Smooth muscle cell of the brain vasculature (primary cell): ENCODE measurements around the gene SUPT3H.

ENCODE experiments used
- DNase-seq: peaks from one replicate; pipeline ENCODE4 v3.0.0-alpha.2; 2012; ENCODE audit warnings: low read depth, low spot score

SUPT3H gene

DNA sequence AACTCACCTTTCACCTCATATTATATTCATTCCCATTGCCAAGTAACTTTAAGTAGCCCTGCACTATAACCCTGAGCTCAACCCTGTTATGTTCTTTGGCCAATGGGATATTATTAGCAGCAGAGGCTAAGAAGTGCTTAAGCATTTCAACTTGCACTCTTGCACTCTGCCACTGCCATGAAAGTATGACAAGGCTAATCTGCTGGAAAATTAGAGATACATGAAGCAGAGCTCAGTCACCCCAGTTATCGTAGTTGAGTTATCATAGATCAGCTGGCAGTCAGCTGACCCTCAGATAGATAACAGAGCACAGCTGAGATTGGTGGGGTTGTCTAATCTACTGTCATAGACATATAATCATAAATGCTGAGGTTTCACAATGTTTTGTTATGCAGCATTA, 259.0 kb downstream of the SUPT3H start:
- DNase-seq = no peak

GRCh38 chr6:45116714-45117410, 260.9 kb downstream of the SUPT3H start:
- DNase-seq = no peak

GRCh38 chr6:45115696-45116095, 262.0 kb downstream of the SUPT3H start:
- no peak for DNase-seq

GRCh38 chr6:45112711-45113110, 265.0 kb downstream of the SUPT3H start:
- no peak for DNase-seq

DNA sequence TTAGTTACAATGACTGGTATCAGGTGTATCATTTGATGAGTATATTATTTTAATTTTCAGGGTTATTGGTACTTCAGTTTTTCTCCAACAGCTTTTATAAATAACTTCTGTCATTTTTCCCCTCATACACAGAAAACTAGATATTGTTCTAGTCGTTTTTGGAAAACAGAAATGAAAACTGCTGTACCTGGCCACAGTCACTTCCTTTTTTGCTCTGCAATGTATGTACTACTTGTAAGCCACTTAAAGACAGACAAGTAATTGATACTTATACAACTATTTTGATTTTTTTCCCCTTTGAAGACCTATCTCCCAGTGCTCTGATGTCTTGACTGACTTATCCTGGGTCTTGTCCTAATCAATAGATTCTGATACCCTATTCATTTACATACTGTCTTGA, 268.2 kb downstream of the SUPT3H start:
- no peak for DNase-seq

GRCh38 chr6:45105170-45105820, 272.4 kb downstream of the SUPT3H start:
- no peak for DNase-seq

- DNase-seq = no peak
Measured at GRCh38 chr6:45104429-45104828, 273.3 kb downstream of the SUPT3H start.

DNA sequence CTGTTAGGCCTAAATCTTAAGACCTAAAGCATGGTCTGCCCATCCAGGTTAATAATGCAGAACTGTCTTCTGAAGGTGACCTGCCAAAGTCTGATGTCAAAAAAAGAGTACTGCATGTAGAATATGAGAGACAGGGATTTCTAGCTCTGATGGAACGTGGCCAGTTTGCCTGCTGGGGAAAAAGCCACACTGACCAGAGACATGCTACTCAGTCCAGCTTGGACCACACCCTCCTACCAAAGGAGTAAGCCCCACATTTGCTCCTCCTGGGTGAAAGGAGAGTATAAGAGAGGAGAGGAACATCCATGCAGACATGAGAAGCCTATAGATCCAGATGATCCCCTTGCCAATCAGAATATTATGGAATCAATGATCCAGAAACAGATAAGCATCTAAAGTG, 279.5 kb downstream of the SUPT3H start:
- no peak for DNase-seq

DNA sequence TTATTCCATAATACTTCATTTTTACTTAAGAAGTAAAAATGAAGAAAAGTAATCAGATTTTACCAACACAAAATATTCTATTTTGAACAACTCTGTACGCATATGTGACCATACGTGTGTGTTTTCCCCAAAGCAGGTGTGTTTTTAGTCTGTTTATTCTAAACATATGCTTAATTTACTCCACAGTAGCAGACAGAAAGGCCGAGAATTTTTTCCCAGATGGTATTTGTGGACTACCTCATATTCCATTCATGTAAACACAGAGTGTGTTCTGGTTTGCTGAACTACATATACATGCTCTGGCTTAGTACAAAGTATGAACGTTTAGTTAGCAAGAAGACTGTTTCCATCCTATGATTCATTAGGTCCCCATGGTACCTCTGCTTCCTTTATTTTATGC, 282.9 kb downstream of the SUPT3H start:
- DNase-seq = no peak

DNA sequence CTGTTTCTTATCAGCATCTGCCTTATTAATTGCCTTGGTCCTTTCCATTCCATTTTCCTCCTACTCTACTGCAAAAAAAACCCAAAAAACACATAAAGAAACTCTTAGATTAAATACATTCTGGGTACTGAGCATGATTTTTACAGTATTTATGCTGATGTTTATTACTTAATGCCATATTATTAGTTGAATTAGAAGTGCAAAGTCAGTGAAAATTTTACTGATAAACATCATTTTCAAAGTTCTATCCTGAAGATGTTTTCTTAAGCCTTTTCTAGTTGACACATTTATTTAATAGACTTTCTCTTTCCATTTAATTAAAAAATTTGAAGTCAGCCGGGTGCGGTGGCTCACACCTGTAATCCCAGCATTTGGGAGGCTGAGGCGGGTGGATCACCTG, 285.6 kb downstream of the SUPT3H start:
- DNase-seq = no peak

DNA sequence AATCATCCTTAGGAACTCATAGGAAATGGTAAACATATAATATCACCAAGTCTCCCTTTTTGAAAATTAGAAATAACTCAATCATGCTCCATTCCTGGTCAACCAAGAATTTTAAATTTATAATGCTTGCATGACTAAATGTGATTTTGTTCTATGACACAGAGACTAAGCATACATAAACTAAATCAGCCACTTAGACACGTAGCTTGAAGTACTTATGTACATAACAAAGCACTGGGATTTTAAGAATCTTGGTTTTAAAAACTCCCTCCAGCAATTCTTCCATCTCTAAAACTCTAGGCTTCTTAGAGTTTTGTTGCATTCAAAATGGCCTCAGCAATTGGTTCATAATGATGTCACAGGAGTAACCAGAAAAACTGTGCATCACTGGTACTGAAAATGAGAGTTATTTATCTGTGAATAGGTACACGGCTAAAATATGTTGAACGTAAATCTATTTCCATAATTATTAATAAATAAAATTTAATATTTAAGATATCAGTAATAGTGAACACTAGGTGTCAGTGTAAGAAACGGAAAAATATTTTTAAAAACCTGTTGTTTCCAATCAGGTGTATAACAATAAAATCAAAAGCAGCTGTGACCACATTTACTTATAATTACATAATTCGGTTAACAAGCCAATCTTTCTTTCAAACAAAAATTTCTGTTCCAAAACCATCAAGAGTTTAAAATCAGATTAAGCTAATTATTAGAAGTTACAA, 291.2 kb downstream of the SUPT3H start:
- DNase-seq = no peak

DNA sequence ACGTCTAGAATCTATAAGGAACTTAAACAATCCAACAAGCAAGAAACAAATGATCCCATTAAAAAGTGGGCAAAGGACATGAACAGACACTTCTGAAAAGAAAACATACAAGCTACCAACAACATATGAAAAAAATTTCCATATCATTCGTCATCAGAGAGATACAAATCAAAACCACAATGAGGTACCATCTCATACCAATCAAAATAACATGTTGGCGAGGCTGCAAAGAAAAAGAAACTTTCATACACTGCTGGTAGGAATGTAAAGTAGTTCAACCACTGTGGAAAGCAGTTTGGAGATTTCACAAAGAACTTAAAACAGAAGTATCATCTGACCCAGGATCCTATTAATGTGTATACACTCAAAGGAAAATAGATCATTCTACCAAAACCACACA, 293.5 kb downstream of the SUPT3H start:
- no peak for DNase-seq

- no peak for DNase-seq
Measured at GRCh38 chr6:45082091-45082490, 295.6 kb downstream of the SUPT3H start.

- DNase-seq = no peak
Measured at GRCh38 chr6:45081634-45082033, 296.1 kb downstream of the SUPT3H start.

DNA sequence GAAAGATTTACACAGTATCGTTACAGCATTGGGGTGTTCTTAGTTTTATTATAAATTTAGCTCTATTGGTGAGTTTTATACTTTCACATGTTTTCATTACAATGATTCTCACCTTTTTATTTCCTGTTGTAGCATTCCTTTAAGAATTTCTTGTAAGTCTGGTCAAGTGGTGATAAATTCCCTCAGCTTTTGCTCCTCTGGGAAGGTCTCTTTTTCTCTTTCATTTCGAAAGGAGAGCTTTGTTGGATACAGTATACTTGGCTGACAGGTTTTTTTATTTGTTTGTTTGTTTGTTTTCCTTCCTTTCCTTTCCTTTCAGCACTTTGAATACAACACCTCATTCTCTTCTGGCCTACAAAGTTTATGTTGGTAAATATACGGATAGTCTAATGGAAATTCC, 299.3 kb downstream of the SUPT3H start:
- DNase-seq = no peak

GRCh38 chr6:45076217-45076930, 301.4 kb downstream of the SUPT3H start:
- no peak for DNase-seq

DNA sequence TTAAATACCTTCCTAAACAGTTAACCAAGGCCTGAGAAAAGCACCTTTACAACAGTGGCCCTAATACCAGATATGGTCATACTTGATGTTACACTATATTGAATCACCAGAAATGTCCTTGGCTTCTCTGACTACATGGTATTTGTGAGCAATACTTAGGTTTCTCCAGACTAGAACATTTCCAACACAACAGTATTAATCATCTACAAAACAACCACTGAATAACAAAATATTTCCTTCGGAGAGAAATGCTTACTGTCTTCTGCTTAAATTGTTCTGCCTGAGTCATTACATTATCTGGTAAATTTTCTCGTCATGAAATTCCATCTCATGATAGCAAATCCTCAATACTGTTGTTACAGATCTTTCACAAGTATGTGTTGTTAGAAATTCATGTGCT, 302.5 kb downstream of the SUPT3H start:
- no peak for DNase-seq

DNA sequence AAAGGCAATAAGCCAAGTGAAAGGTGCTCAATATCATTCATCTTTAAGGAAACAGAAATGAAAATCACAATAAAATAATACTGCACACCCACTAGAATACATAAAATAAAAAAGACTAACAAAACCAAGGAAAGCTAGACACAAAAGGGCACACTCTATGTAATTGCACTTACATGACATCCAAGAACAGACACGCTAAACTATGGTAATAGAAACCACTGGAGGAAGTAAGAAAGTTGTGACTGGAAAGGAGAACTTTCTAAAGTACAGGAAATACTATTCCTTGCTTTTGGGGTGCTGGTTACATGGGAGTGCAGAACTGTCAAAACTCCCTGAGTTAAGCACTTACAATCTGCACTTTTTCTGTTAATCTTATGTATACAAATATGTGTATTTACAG, 303.3 kb downstream of the SUPT3H start:
- DNase-seq = no peak

GRCh38 chr6:45073771-45074170, 304.0 kb downstream of the SUPT3H start:
- no peak for DNase-seq

DNA sequence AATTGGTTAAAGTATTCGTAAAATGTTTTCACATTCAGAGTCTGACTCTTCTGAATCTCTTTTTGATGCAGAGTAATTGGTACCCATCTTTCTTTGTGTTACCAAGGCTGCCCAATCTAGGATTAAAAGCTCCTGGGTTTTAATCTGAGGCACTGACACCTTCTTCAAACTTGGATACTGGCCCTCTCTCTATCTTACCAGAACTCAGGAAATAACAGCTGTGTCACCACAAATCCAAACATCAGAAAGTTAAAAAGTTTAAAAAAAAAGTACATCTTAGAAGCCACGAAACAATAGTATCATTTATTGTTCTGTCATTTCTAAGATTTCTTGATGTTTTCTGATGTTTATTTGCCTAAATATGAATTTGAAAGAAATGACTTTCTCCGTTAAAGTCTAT, 305.1 kb downstream of the SUPT3H start:
- DNase-seq = no peak

GRCh38 chr6:45072016-45072415, 305.7 kb downstream of the SUPT3H start:
- DNase-seq = no peak

- no peak for DNase-seq
Measured at GRCh38 chr6:45069091-45069490, 308.6 kb downstream of the SUPT3H start.
